GM19468 (cell line): Measurements from ENCODE around the gene SLC9A4.
A peak's percentile ranks its signal among the peaks of the same experiment; 100 is the strongest.

Source experiments
- ATAC-seq: cut with Tn5 transposase; IDR thresholded peaks from one replicate; pipeline ENCODE4 v1.9.1; 2021; ENCODE audit warnings: mild to moderate bottlenecking, moderate library complexity, moderate number of reproducible peaks; ENCODE audit not compliant: unreplicated experiment; ENCODE audit errors: extremely low read depth

The SLC9A4 gene

GRCh38 chr2:102473020-102473419, at the start of gene SLC9A4:
SLC9A4 (plus strand) TSS chr2:102473226; CDS start chr2:102473760, 534 bp downstream.
- no peak for ATAC-seq

- ATAC-seq, result no peak
Measured at GRCh38 chr2:102423368-102423767, 49.7 kb upstream of the SLC9A4 start.

GRCh38 chr2:102424754-102425153, 48.3 kb upstream of the SLC9A4 start:
- ATAC-seq, result peak; percentile 75

- no peak for ATAC-seq
Measured at GRCh38 chr2:102425441-102426132, 47.4 kb upstream of the SLC9A4 start.

GRCh38 chr2:102427249-102427648, 45.8 kb upstream of the SLC9A4 start:
- ATAC-seq, result no peak

GRCh38 chr2:102428573-102428972, 44.5 kb upstream of the SLC9A4 start:
- ATAC-seq, result no peak

GRCh38 chr2:102432386-102432785, 40.6 kb upstream of the SLC9A4 start:
- ATAC-seq, result no peak

GRCh38 chr2:102433973-102434654, 38.9 kb upstream of the SLC9A4 start:
- no peak for ATAC-seq

- ATAC-seq, result peak; percentile 35
Measured at GRCh38 chr2:102434655-102435381, 38.2 kb upstream of the SLC9A4 start.

- ATAC-seq, result no peak
Measured at GRCh38 chr2:102435741-102436140, 37.3 kb upstream of the SLC9A4 start.

- no peak for ATAC-seq
Measured at GRCh38 chr2:102436323-102436722, 36.7 kb upstream of the SLC9A4 start.

- ATAC-seq, result no peak
Measured at GRCh38 chr2:102437122-102437521, 35.9 kb upstream of the SLC9A4 start.

- ATAC-seq, result no peak
Measured at GRCh38 chr2:102438111-102438510, 34.9 kb upstream of the SLC9A4 start.

GRCh38 chr2:102438578-102438977, 34.4 kb upstream of the SLC9A4 start:
- ATAC-seq, result no peak

GRCh38 chr2:102439065-102439695, 33.8 kb upstream of the SLC9A4 start:
- ATAC-seq, result no peak

GRCh38 chr2:102442967-102443828, 29.8 kb upstream of the SLC9A4 start:
- ATAC-seq, result no peak

- no peak for ATAC-seq
Measured at GRCh38 chr2:102444233-102444632, 28.8 kb upstream of the SLC9A4 start.

GRCh38 chr2:102446936-102447335, 26.1 kb upstream of the SLC9A4 start:
- no peak for ATAC-seq

GRCh38 chr2:102449370-102449974, 23.6 kb upstream of the SLC9A4 start:
- ATAC-seq, result no peak
